ENCODE data around the gene TPD52L2.
"Not testable (repeated sequence)": the region's sequence is repeated elsewhere in the genome, so short reads cannot be mapped to it uniquely, and the experiment has no call there.

The TPD52L2 gene

DNA sequence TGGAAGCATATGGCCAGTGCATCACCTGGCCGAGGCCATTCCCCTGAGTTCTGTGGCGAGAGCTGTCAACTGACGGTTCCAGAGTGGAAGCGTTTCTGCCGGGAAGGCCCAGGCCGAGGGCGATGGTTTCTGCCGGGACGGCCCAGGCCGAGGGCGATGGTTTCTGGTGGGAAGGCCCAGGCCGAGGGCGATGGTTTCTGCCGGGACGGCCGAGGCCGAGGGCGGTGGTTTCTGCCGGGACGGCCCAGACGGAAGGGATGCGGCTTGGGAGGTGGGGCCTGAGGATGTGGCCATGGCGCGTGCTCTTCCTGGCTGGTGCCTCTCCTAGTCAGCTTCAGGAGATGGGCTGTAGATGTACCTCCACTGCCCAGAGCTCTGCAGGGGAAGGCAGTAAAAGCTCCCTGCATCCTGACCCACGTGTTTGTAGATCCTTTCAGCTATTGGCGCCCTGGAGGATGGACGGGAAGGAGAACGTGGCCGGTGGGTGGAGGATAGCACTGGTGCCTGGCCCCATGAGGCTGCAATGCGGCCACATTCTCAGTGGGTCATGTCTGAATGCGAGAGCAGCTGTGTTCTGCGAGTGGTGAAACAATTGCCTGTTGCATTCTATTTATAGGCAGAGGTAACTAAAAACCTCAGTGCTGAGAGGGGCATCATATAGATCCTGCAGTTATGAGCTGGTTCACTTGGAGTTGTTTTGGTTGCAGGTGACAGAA, 12.8 kb downstream of the TPD52L2 start:
- no peak overlapping the region for H3K9ac ChIP-seq (ENCODE audit: low read depth, low read length)
- H3K9me3 ChIP-seq (ENCODE audit: control insufficient read depth, insufficient read depth, low read length): no peaks in the 10 kb centered on the region
- H3K36me3 ChIP-seq (ENCODE audit: control insufficient read depth, insufficient read depth, low read length): peaks cover 54% of the 10 kb centered on the region

DNA sequence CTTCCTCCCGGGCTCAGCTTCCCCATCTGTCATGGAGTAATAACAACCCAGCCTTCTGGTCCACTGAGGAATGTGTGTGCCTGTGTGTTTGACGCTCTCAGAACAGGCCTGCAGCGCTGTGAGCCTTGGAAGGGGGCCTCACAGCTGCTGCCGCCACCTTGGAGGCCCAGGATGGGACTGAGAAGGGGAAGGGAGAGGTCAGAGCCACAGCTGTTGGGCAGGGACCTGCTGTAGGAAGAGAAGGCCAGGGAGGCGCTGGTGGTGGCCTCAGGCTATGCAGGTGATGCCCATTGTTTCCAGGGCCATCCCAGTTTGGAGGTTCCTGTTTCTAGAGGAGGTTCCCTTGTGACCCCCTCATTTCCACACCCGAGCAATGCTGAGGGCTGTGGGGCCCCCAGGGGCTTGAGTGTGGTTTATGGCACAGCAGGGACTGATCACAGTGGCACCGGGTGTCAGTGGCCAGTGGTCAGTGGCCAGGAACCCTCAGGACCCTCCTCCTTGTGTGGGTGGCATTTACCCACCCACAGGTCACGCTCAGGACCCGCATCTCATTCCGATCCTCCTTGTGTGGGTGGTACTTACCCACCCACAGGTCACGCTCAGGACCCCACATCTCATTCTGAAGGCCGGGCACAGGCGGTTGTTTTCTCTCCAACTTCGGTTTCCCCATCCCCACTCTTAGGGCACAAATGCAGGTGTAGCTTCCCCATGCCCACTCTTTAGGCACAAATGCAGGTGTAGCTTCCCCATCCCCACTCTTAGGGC, 14.0 kb downstream of the TPD52L2 start:
- Histone ChIP-seq H3K27me3 (ENCODE audit: control insufficient read depth, insufficient read depth, low read length) (no peaks in the 10 kb centered on the region), H3K36me3 (ENCODE audit: control insufficient read depth, insufficient read depth, low read length) (peaks cover 54% of the 10 kb centered on the region), H3K9me3 (ENCODE audit: control insufficient read depth, insufficient read depth, low read length) (no peaks in the 10 kb centered on the region), H3K4me3 (ENCODE audit: low read depth, low read length) (no peak overlapping the region), H3K4me1 (ENCODE audit: control insufficient read depth, insufficient read depth, low read length) (no peaks in the 10 kb centered on the region), H3K9ac (ENCODE audit: low read depth, low read length) (no peak overlapping the region)

More for the DNA sequence above, 12.8 kb downstream of the TPD52L2 start:
- H3K4me1 ChIP-seq (ENCODE audit: control insufficient read depth, insufficient read depth, low read length): no peaks in the 10 kb centered on the region
- no peaks in the 10 kb centered on the region for H3K27me3 ChIP-seq (ENCODE audit: control insufficient read depth, insufficient read depth, low read length)
- H3K4me3 ChIP-seq (ENCODE audit: low read depth, low read length): no peak overlapping the region

DNA sequence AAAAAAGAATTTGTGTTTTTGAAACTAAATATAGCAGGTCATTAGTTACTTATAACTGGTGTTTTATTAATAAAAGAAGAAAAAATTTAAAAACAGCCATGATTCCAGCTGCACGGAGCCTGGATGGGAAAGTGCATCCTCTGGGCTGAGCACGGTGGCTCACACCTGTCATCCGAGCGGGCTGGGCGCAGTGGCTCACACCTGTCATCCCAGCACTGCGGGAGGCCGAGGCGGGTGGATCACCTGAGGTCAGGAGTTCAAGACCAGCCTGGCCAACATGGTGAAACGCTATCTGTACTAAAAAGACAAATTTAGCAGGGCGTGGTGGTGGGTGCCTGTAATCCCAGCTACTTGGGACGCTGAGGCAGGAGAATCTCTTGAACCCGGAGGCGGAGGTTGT, 15.8 kb downstream of the TPD52L2 start:
- not testable (repeated sequence) for H3K9me3 ChIP-seq (ENCODE audit: control insufficient read depth, insufficient read depth, low read length); H3K27me3 ChIP-seq (ENCODE audit: control insufficient read depth, insufficient read depth, low read length); H3K9ac ChIP-seq (ENCODE audit: low read depth, low read length); H3K4me1 ChIP-seq (ENCODE audit: control insufficient read depth, insufficient read depth, low read length); H3K4me3 ChIP-seq (ENCODE audit: low read depth, low read length)
- peaks cover 51% of the 10 kb centered on the region for H3K36me3 ChIP-seq (ENCODE audit: control insufficient read depth, insufficient read depth, low read length)

DNA sequence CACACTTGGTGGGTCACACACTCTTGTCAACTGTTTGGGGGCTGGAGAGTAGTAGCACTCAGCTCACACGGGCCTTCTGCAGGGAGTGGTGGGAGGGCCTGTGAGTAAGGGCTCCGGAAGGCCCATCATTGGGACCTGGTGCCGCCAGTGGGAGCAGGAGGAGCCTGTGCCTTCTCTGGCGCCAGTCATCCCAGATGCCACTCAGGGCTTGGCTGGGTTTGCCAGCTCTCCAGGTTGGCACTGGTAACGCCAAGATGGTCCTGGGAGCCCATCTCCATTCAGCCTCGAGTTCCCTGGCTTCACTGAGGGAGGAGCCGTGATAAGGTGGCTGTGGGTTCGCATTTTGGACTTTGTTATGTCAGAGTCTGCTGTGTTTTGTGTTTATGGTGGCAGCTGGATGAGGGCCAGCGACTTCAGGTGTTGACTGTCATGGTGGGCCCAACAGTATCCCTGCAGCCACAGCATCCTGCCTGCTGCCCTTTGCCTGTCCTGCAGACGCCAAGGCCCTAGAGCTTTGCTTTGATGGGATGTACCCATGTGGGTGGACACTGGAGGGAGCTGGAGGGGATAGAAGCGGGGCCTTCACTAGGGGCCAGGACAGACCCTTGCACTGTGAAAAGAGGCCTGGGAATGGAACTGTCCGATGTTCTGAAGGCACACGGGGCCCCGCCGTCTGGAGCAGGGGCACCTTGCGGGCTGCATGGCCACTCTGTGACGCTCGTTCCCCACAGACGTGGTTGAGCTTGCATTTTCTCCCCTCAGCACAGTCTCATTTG, 16.6 kb downstream of the TPD52L2 start:
- Histone ChIP-seq H3K27me3 (ENCODE audit: control insufficient read depth, insufficient read depth, low read length) (no peaks in the 10 kb centered on the region), H3K9me3 (ENCODE audit: control insufficient read depth, insufficient read depth, low read length) (no peaks in the 10 kb centered on the region), H3K4me1 (ENCODE audit: control insufficient read depth, insufficient read depth, low read length) (no peaks in the 10 kb centered on the region), H3K9ac (ENCODE audit: low read depth, low read length) (no peak overlapping the region), H3K36me3 (ENCODE audit: control insufficient read depth, insufficient read depth, low read length) (peaks cover 48% of the 10 kb centered on the region), H3K4me3 (ENCODE audit: low read depth, low read length) (no peak overlapping the region)

DNA sequence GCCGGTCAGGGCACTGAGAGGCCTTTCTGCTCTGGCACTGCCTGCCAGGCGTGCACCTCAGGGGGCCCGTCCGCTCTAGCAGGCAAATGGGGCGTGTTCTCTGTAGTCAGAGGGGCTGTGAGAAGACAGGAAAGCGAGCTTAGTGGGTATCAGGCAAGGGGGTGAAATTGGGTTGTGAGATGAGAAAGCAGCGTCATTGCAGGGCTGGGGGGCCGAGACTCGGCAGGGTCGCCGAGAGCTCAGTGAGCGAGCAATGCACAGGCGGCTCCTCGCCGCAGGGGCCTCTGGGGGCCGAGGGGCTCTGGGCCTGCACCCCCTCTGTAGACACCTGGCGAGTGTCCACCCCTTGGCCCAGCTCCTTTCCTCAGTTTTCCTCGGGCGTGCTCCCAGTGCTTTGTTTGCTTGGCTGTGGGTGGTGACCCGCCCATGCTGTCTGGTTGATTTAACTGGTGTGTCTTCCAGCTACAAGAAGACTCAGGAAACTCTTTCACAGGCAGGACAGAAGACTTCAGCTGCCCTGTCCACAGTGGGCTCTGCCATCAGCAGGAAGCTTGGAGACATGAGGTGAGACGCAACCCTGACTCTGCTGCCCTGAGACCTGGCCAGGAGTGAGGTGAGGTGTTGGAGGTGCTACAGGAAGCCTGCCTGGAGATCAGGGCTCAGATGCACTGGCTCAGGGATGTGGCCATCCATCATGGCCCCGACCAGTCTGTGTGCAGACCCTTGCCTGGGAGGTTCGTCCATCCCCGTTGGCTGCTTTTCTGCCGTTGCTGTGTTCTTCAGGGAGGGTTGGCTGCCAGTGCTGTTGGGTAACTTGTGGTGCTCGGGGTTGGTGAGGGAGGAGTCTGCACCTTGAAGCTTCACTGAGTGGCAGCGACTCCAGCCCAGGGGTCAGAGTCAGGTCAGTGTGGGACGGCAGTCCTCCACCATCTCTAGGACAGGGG, 17.5 kb downstream of the TPD52L2 start:
- Histone ChIP-seq H3K9ac (ENCODE audit: low read depth, low read length) (no peak overlapping the region), H3K9me3 (ENCODE audit: control insufficient read depth, insufficient read depth, low read length) (no peaks in the 10 kb centered on the region), H3K4me3 (ENCODE audit: low read depth, low read length) (no peak overlapping the region), H3K4me1 (ENCODE audit: control insufficient read depth, insufficient read depth, low read length) (no peaks in the 10 kb centered on the region), H3K27me3 (ENCODE audit: control insufficient read depth, insufficient read depth, low read length) (no peaks in the 10 kb centered on the region), H3K36me3 (ENCODE audit: control insufficient read depth, insufficient read depth, low read length) (peaks cover 54% of the 10 kb centered on the region)

DNA sequence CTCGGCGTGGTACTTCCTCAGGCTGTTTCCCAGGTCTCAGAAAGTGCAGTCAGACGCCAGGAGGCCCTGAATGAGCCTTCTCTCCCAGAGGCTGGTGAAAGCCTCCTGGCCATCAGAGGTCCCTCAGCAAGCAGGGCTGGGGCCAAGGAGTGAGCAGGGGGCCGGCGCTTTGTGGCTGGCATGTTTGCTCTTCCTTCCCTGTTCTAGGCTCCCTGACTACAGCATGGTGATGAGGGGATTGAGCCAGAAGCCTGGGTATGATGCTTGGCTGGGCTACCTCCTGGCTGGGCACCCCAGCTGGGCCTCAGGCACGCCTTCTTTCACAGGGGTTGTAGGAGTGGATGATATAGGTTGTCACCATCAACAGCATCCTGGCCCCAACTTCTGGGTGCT, 18.1 kb downstream of the TPD52L2 start:
- Histone ChIP-seq H3K9ac (ENCODE audit: low read depth, low read length) (no peak overlapping the region), H3K4me3 (ENCODE audit: low read depth, low read length) (no peak overlapping the region), H3K9me3 (ENCODE audit: control insufficient read depth, insufficient read depth, low read length) (no peaks in the 10 kb centered on the region), H3K27me3 (ENCODE audit: control insufficient read depth, insufficient read depth, low read length) (no peaks in the 10 kb centered on the region), H3K36me3 (ENCODE audit: control insufficient read depth, insufficient read depth, low read length) (peaks cover 51% of the 10 kb centered on the region), H3K4me1 (ENCODE audit: control insufficient read depth, insufficient read depth, low read length) (no peaks in the 10 kb centered on the region)

- Histone ChIP-seq H3K27me3 (ENCODE audit: control insufficient read depth, insufficient read depth, low read length) (no peaks in the 10 kb centered on the region), H3K4me1 (ENCODE audit: control insufficient read depth, insufficient read depth, low read length) (no peaks in the 10 kb centered on the region), H3K36me3 (ENCODE audit: control insufficient read depth, insufficient read depth, low read length) (peaks cover 47% of the 10 kb centered on the region), H3K9ac (ENCODE audit: low read depth, low read length) (no peak overlapping the region), H3K9me3 (ENCODE audit: control insufficient read depth, insufficient read depth, low read length) (no peaks in the 10 kb centered on the region), H3K4me3 (ENCODE audit: low read depth, low read length) (no peak overlapping the region)
Observed at GRCh38 chr20:63884506-63885263, 19.6 kb downstream of the TPD52L2 start.

DNA sequence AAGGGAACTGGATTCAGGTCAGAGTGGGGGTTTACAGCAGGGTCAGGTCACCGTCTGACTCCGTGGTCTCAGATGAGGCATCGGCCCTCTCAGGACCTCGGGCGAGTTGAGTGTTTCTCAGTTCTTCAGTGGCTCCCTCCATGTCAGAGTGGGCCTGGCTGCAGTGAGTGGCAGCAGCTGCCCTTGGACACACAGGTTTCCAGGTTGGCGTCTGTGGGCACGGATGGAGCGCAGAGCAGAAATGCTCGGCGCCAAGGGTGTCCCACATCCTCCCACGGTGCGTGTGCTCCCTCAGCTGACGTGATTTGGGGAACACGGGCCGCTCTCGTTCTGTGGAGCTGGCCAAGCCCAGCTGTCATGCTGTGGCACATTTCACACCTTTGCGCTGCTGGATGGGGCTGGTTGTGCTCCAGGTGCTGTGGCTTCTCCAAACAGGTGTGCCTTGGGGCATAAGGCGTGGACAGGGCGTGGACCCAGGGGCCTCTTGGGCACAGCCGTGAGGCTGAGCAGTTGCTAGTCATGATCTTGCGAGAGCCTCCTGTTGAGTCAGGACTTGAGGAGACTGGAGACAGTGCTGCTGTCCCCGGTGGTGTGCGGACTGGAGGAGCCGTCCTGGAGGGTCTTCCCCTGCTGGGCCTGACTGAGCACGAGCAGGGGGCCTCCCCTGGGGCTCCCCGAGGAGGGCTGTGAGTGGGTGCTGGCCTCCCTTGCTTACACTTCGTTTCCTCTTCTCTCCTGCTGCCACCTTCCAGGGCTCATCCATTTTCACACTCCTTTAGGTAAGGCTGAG, 20.4 kb downstream of the TPD52L2 start:
- Histone ChIP-seq H3K27me3 (ENCODE audit: control insufficient read depth, insufficient read depth, low read length) (no peaks in the 10 kb centered on the region), H3K4me1 (ENCODE audit: control insufficient read depth, insufficient read depth, low read length) (no peaks in the 10 kb centered on the region), H3K9me3 (ENCODE audit: control insufficient read depth, insufficient read depth, low read length) (no peaks in the 10 kb centered on the region), H3K4me3 (ENCODE audit: low read depth, low read length) (no peak overlapping the region), H3K36me3 (ENCODE audit: control insufficient read depth, insufficient read depth, low read length) (peaks cover 52% of the 10 kb centered on the region), H3K9ac (ENCODE audit: low read depth, low read length) (no peak overlapping the region)

GRCh38 chr20:63886054-63886419, 21.0 kb downstream of the TPD52L2 start:
- Histone ChIP-seq H3K36me3 (ENCODE audit: control insufficient read depth, insufficient read depth, low read length) (peaks cover 56% of the 10 kb centered on the region), H3K27me3 (ENCODE audit: control insufficient read depth, insufficient read depth, low read length) (no peaks in the 10 kb centered on the region), H3K9me3 (ENCODE audit: control insufficient read depth, insufficient read depth, low read length) (no peaks in the 10 kb centered on the region), H3K4me3 (ENCODE audit: low read depth, low read length) (no peak overlapping the region), H3K9ac (ENCODE audit: low read depth, low read length) (no peak overlapping the region), H3K4me1 (ENCODE audit: control insufficient read depth, insufficient read depth, low read length) (no peaks in the 10 kb centered on the region)

GRCh38 chr20:63886921-63887320, 21.9 kb downstream of the TPD52L2 start:
- no peaks in the 10 kb centered on the region for H3K27me3 ChIP-seq (ENCODE audit: control insufficient read depth, insufficient read depth, low read length)
- no peak overlapping the region for H3K4me3 ChIP-seq (ENCODE audit: low read depth, low read length)
- H3K4me1 ChIP-seq (ENCODE audit: control insufficient read depth, insufficient read depth, low read length): no peaks in the 10 kb centered on the region
- no peak overlapping the region for H3K9ac ChIP-seq (ENCODE audit: low read depth, low read length)
- H3K9me3 ChIP-seq (ENCODE audit: control insufficient read depth, insufficient read depth, low read length): no peaks in the 10 kb centered on the region
- H3K36me3 ChIP-seq (ENCODE audit: control insufficient read depth, insufficient read depth, low read length): peaks cover 58% of the 10 kb centered on the region
